Trophoblast cell (in vitro differentiated cells and primary cell): ENCODE measurements around the gene NBPF26.
"Not testable (repeated sequence)": the region's sequence is repeated elsewhere in the genome, so short reads cannot be mapped to it uniquely, and the experiment has no call there.

Experiments used
- DNase-seq, 2 donors: peaks; one replicate each; pipeline ENCODE4 v3.0.0-alpha.2; 2016
- H2AFZ ChIP-seq: 2 replicates; pipeline ENCODE4 v1.6.1; 2013; ENCODE audit warnings: low read length, moderate library complexity, mild to moderate bottlenecking; ENCODE audit not compliant: insufficient read depth, poor library complexity
- H2AK5ac ChIP-seq: 2 replicates; pipeline ENCODE4 v1.6.1; 2013; ENCODE audit warnings: mild to moderate bottlenecking, low read length
- H2BK120ac ChIP-seq: 2 replicates; pipeline ENCODE4 v1.6.1; 2013; ENCODE audit warnings: low read length, mild to moderate bottlenecking, moderate library complexity; ENCODE audit not compliant: insufficient read depth, poor library complexity
- H2BK12ac ChIP-seq: 2 replicates; pipeline ENCODE4 v1.6.1; 2013; ENCODE audit warnings: mild to moderate bottlenecking, low read length, moderate library complexity
- H2BK5ac ChIP-seq: 2 replicates; pipeline ENCODE4 v1.6.1; 2013; ENCODE audit warnings: low read length, low read depth, moderate library complexity, mild to moderate bottlenecking; ENCODE audit not compliant: poor library complexity
- H3K14ac ChIP-seq: 2 replicates; pipeline ENCODE4 v1.6.1; 2013; ENCODE audit warnings: mild to moderate bottlenecking, low read length
- H3K18ac ChIP-seq: 2 replicates; pipeline ENCODE4 v1.6.1; 2013; ENCODE audit warnings: mild to moderate bottlenecking, low read length
- H3K23ac ChIP-seq: 2 replicates; pipeline ENCODE4 v1.6.1; 2013; ENCODE audit warnings: low read length
- H3K27ac ChIP-seq: 2 replicates; pipeline ENCODE4 v1.5.1; 2013; ENCODE audit warnings: low read depth, mild to moderate bottlenecking, inconsistent platforms, low read length, moderate library complexity
- H3K27me3 ChIP-seq: 2 replicates; pipeline ENCODE4 v1.6.1; 2013; ENCODE audit warnings: inconsistent platforms, mild to moderate bottlenecking, low read length, moderate library complexity; ENCODE audit not compliant: insufficient read depth
- H3K36me3 ChIP-seq, 2 experiments: 1 replicate in 1 of 2; 2 replicates in 1 of 2; pipeline ENCODE4 v1.6.1; 2013; ENCODE audit warnings: low read length in 2 of 2, mild to moderate bottlenecking in 2 of 2, moderate library complexity in 1 of 2; ENCODE audit not compliant: insufficient read depth in 2 of 2, control insufficient read depth in 1 of 2
- H3K4ac ChIP-seq: 2 replicates; pipeline ENCODE4 v1.6.1; 2013; ENCODE audit warnings: low read depth, mild to moderate bottlenecking, low read length, moderate library complexity
- H3K4me1 ChIP-seq, 2 experiments: 1 replicate in 1 of 2; 2 replicates in 1 of 2; pipeline ENCODE4 v1.6.1; 2013; ENCODE audit warnings: low read length in 2 of 2, mild to moderate bottlenecking in 2 of 2, moderate library complexity in 1 of 2; ENCODE audit not compliant: insufficient read depth in 2 of 2, control insufficient read depth in 1 of 2
- H3K4me2 ChIP-seq: 2 replicates; pipeline ENCODE4 v1.6.1; 2013; ENCODE audit warnings: inconsistent platforms, mild to moderate bottlenecking, low read length, moderate library complexity
- H3K4me3 ChIP-seq: 2 replicates; pipeline ENCODE4 v1.5.1; 2013; ENCODE audit warnings: mild to moderate bottlenecking, low read depth, low read length, inconsistent platforms
- H3K79me1 ChIP-seq: one replicate; pipeline ENCODE4 v1.6.1; 2013; ENCODE audit warnings: low read length
- H3K79me2 ChIP-seq: 2 replicates; pipeline ENCODE4 v1.6.1; 2013; ENCODE audit warnings: low read length, mild to moderate bottlenecking; ENCODE audit not compliant: control insufficient read depth, insufficient read depth, poor library complexity
- H3K9ac ChIP-seq: 2 replicates; pipeline ENCODE4 v1.6.1; 2013; ENCODE audit warnings: mild to moderate bottlenecking, low read length
- H3K9me3 ChIP-seq: 2 replicates; pipeline ENCODE4 v1.6.1; 2013; ENCODE audit warnings: low read depth, mild to moderate bottlenecking, control low read depth, inconsistent platforms, low read length; ENCODE audit not compliant: insufficient read depth
- H4K12ac ChIP-seq: 2 replicates; pipeline ENCODE4 v1.6.1; 2013; ENCODE audit warnings: low read depth, mild to moderate bottlenecking, low read length, moderate library complexity
- H4K8ac ChIP-seq: 2 replicates; pipeline ENCODE4 v1.6.1; 2013; ENCODE audit warnings: low read depth, mild to moderate bottlenecking, low read length, moderate library complexity
- H4K91ac ChIP-seq: one replicate; pipeline ENCODE4 v1.6.1; 2013; ENCODE audit warnings: low read depth, mild to moderate bottlenecking, low read length, moderate library complexity
- WGBS: extraction: QIAGEN DNeasy Blood & Tissue Kit; methylation state at CpG from one replicate; pipeline ENCODE4 v1.1.7; 2013; ENCODE audit warnings: missing lambda C conversion rate; ENCODE audit not compliant: insufficient read length, insufficient coverage; ENCODE audit errors: extremely low coverage; 5-methylcytosine and 5-hydroxymethylcytosine counted together

The NBPF26 gene

GRCh38 chr1:120859615-120860234, 136.0 kb downstream of the NBPF26 start:
- H3K9me3 ChIP-seq, H2BK12ac ChIP-seq, H3K4me2 ChIP-seq, H4K8ac ChIP-seq, H3K27ac ChIP-seq, H3K4ac ChIP-seq, H2BK120ac ChIP-seq, H4K91ac ChIP-seq, H3K14ac ChIP-seq, H3K18ac ChIP-seq, DNase-seq, H3K36me3 ChIP-seq, H3K9ac ChIP-seq, H3K4me3 ChIP-seq, H3K79me2 ChIP-seq, H3K27me3 ChIP-seq, H3K79me1 ChIP-seq, H3K4me1 ChIP-seq, H2AK5ac ChIP-seq, H4K12ac ChIP-seq, H2BK5ac ChIP-seq, H3K23ac ChIP-seq, H2AFZ ChIP-seq: not testable (repeated sequence)
- WGBS, result no CpG with 5 or more reads among the region's 8 CpGs

GRCh38 chr1:120878206-120878605, 154.5 kb downstream of the NBPF26 start:
- not testable (repeated sequence) for H3K9ac ChIP-seq, H3K27me3 ChIP-seq, H4K12ac ChIP-seq, H3K4ac ChIP-seq, H3K23ac ChIP-seq, H2BK5ac ChIP-seq, H3K4me2 ChIP-seq, H4K91ac ChIP-seq, H4K8ac ChIP-seq, H3K27ac ChIP-seq, H3K9me3 ChIP-seq, H3K79me1 ChIP-seq, H3K79me2 ChIP-seq, H2BK120ac ChIP-seq, H3K18ac ChIP-seq, H3K36me3 ChIP-seq, H2AK5ac ChIP-seq, H3K14ac ChIP-seq, H2AFZ ChIP-seq, H3K4me3 ChIP-seq, DNase-seq, H3K4me1 ChIP-seq, H2BK12ac ChIP-seq

GRCh38 chr1:120880056-120880455, 156.3 kb downstream of the NBPF26 start:
- not testable (repeated sequence) for H3K79me1 ChIP-seq, H3K4ac ChIP-seq, H3K14ac ChIP-seq, H3K23ac ChIP-seq, H2AFZ ChIP-seq, H3K4me3 ChIP-seq, H4K91ac ChIP-seq, H2BK5ac ChIP-seq, H3K27ac ChIP-seq, H3K9ac ChIP-seq, H4K8ac ChIP-seq, H3K27me3 ChIP-seq, H3K4me1 ChIP-seq, H3K79me2 ChIP-seq, DNase-seq, H2BK120ac ChIP-seq, H4K12ac ChIP-seq, H3K36me3 ChIP-seq, H3K9me3 ChIP-seq, H3K18ac ChIP-seq, H3K4me2 ChIP-seq, H2BK12ac ChIP-seq, H2AK5ac ChIP-seq
- WGBS, result no CpG with 5 or more reads among the region's 1 CpG

GRCh38 chr1:120881934-120882333, 158.2 kb downstream of the NBPF26 start:
- not testable (repeated sequence) for H2AK5ac ChIP-seq, DNase-seq, H4K8ac ChIP-seq, H3K36me3 ChIP-seq, H3K79me1 ChIP-seq, H2BK120ac ChIP-seq, H3K4ac ChIP-seq, H3K27ac ChIP-seq, H4K12ac ChIP-seq, H3K4me1 ChIP-seq, H2BK5ac ChIP-seq, H3K14ac ChIP-seq, H3K27me3 ChIP-seq, H3K23ac ChIP-seq, H2AFZ ChIP-seq, H3K4me3 ChIP-seq, H3K4me2 ChIP-seq, H3K79me2 ChIP-seq, H2BK12ac ChIP-seq, H4K91ac ChIP-seq, H3K9ac ChIP-seq, H3K18ac ChIP-seq, H3K9me3 ChIP-seq
